ENCODE data around the gene FBXO10.
"Not testable (repeated sequence)": the region's sequence is repeated elsewhere in the genome, so short reads cannot be mapped to it uniquely, and the experiment has no call there.

The FBXO10 gene

GRCh38 chr9:37508834-37509206 lies 67.4 kb downstream of the FBXO10 start:
- no peak for DNase-seq

- DNase-seq = no peak
These were observed 67.9 kb downstream of the FBXO10 start for GRCh38 chr9:37508135-37508833.

GRCh38 chr9:37507566-37508134 lies 68.5 kb downstream of the FBXO10 start:
- no peak for DNase-seq

DNA sequence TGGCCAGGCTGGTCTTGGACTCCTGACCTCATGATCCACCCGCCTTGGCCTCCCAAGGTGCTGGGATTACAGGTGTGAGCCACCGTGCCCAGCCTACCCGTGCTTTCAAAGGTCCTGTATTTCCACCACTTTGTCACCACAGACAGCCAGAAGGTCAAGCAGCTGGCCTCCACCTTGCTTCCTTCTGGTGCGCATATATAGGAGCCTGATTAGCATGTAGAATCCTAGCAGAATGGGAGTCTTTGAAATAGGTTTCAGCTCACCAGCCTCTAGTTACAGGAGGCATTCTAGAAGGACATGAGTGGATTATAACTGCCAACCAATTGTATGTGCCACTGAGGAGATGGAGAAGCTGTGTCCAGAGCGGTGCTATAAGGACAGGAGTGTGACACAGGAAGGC lies 71.6 kb downstream of the FBXO10 start:
- DNase-seq = no peak

GRCh38 chr9:37503736-37504135 lies 72.4 kb downstream of the FBXO10 start:
- peak; percentile 32 for DNase-seq

DNA sequence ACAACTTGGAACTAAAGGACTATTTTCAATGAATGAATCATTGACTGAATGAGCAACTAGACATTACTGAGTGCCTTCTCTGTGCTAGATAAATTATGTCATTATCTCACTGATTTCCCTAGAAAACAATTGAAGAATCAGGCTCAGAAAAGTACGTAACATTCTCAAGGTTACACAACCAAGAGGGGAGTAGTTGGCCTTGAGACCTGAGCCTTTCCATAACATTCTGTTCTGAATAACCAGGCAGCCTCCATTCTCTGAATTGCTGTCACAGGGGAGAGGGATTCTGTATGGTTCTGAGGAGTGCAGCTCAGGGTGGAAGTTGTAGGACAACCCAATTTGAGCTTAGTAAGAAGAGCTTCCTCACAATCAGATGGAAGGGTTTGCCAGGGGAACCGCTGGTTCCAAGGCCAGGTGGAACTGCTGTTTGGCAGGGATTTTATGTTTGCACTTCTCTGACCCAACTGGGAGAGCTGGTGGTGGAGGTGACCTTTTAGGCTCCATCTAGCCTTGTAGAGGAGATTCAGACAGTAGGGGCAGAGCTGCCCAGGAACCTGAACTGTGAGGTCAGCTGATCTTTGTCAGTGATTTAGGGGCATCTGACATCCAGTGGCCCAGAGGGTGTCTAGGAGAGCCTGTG lies 74.1 kb downstream of the FBXO10 start:
- DNase-seq = no peak

DNA sequence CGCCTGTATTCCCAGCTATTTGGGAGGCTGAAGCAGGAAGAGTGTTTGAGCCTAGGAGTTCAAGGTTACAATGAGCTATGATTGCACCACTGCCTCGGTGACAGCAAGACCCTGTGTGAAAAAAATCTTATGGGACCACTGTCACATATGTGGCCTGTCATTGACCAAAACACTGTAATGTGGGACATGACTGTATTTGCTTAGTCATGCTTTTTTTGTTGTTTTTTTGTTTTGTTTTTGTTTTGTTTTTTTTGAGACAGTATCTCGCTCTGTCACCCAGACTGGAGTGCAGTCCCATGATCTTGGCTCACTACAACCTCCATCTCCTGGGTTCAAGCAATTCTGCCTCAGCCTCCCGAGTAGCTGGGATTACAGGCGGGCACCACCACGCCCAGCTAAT lies 76.9 kb downstream of the FBXO10 start:
- no peak for DNase-seq

GRCh38 chr9:37498457-37498856 lies 77.7 kb downstream of the FBXO10 start:
- DNase-seq = no peak

DNA sequence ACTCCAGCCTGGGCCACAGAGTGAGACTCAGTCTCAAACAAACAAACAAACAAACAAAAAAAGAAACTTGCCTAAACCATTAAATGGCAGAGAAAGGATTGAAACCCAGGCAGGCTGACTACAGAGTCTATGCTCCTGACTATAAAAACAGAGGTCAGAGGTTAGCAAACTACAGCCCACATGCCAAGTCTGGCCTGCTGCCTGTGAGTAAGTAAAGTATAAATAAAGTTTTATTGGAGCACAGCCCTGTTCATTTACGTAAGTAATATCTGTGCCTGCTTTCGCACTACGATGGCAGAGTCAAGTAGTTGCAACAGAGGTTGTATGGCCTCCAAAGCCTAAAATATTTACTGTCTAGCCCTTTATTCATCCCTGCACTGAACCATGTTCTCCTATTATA lies 78.9 kb downstream of the FBXO10 start:
- no peak for DNase-seq

DNA sequence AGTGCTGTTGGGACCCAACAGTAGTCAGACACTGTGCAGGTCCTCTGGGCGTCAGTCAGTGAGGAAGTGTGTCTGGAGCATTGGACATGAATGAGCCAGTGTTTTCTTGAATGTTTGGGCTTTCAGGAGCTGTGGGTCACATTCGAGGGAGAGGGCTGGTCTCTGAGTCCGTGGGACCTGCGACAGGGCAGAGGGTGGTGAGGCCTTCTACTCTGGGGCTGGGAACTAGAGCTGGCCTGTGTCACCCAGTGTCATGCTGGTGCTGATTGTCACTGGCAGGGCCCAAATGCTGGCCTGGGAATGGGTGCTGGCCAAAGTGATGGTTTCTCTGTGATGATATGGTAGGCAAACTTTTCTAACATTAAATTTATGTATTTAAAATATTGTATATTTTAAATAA lies 80.2 kb downstream of the FBXO10 start:
- DNase-seq = no peak

GRCh38 chr9:37495571-37495970 lies 80.6 kb downstream of the FBXO10 start:
- DNase-seq = no peak

DNA sequence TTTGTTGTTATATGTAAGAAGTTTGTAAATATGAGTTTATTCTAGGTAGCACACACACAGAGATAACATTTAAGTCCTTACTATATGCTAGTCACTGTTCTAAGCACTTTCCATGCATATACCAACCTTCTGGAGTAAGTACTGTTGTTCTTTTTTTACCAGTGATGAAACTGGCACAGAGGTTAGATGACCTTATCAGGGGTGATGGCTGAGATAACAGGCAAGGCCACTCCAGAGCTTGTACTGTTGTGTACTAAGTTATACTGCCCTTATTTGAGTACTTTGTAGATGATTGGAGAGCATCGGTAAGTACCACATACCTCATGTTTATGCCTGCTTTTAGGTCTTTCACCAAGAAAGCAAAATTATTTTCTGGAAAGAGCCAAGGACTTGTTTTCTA lies 84.2 kb downstream of the FBXO10 start:
- no peak for DNase-seq

DNA sequence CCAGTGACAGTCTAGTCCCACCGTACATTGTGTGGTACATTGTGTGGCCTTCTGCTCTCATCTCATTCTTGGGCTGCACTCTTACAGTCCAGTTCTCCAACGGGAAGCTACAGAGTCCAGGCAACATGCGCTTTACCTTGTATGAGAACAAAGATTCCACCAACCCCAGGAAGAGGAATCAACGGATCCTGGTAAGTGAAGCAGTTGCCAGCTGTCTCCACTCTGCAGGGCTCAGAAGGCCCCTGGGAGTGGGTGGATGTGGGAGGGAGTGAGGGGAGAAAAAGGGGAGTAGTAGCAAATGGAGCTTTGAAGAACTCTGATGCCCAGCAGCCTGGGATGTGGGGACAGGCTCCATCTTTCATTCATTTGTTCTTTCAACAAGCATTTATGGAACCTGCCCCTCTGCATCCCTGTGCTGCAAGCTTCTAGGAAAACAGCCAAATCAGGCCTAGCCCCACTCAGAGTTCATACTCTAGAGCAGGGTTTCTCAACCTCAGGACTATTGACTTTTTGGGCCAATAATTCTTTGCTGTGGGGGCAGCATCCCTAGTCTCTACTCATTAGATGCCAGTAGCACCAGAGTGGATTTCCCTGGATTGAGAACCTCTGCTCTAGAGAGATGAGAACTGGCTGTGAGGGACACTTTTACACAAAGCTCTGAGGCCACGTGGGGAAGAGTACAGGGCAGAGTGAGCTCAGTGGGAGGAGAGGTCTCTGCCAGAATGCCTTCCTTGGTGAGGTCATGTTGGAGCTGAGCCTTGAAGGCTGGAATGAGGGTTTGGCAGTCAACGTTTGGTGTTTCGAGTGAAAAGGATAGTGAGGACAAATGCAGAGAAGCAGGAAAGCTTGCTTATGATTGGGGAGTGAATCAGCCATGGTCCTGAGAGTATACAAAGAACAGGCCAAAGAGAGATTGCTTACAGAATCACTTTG lies 89.3 kb downstream of the FBXO10 start:
- no peak for DNase-seq

GRCh38 chr9:37486256-37486615 lies 89.9 kb downstream of the FBXO10 start:
- no peak for DNase-seq

- peak; percentile 99 for DNase-seq
These were observed 90.6 kb downstream of the FBXO10 start, which contains the start of gene POLR1E for GRCh38 chr9:37485389-37486255. POLR1E (plus strand) TSS chr9:37485948; CDS start chr9:37486048, 100 bp downstream.

GRCh38 chr9:37480759-37481158 lies 95.4 kb downstream of the FBXO10 start:
- no peak for DNase-seq

DNA sequence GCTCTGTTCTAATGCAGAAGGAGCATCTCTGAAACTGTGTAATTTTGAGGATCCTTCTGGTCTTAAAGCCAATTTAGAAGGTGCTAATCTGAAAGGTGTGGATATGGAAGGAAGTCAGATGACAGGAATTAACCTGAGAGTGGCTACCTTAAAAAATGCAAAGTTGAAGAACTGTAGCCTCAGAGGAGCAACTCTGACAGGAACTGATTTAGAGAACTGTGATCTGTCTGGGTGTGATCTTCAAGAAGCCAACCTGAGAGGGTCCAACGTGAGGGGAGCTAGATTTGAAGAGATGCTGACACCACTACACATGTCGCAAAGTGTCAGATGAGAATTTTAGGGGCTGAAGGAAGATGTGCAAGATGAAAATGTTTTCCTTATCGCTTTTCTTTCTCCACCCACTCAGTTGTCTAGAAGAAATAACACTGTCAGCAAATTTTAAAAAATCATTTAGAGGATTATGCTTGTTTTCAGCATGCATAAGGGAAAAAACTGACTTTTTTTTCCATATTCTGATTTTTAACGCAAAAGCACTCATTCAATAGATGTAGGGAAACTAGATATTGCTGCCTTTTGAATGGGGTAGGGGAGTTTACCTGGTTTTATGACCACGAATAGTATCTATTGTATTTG lies 98.1 kb downstream of the FBXO10 start:
- not testable (repeated sequence) for DNase-seq

GRCh38 chr9:37477443-37477842 lies 98.7 kb downstream of the FBXO10 start:
- not testable (repeated sequence) for DNase-seq

DNA sequence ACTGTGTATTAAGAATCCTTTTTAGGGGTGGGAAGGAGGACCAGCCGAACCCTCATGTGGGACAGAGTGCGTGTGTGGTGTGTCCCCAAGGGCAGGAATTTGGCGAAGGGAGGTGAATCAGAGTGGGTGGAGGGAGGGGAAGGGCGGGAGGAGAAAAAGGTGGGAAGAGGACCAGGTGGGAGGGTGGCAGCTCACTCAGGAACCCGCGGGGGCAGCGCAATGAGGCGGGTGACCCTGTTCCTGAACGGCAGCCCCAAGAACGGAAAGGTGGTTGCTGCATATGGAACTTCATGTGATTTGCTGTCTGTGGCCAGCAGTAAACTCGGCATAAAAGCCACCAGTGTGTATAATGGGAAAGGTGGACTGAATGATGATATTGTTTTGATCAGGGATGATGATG lies 99.2 kb downstream of the FBXO10 start:
- no peak for DNase-seq

DNA sequence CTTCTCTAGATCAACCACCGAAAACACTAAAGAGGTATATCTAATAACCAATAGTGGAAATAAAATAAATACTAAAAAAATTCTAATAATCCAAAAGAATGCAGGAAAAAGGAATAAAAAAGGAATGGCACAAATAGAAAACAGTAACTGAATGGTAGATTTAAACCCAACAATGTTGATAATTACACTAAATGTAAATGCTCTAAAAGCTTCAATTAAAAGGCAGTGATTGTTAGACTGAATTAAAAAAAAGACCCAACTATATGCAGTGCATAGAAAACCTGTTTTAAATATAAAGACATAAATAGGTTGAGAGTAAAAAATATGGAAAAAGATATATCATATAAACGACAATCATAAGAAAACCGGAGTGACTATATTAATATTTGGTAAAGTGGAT lies 101.7 kb downstream of the FBXO10 start:
- DNase-seq = no peak

DNA sequence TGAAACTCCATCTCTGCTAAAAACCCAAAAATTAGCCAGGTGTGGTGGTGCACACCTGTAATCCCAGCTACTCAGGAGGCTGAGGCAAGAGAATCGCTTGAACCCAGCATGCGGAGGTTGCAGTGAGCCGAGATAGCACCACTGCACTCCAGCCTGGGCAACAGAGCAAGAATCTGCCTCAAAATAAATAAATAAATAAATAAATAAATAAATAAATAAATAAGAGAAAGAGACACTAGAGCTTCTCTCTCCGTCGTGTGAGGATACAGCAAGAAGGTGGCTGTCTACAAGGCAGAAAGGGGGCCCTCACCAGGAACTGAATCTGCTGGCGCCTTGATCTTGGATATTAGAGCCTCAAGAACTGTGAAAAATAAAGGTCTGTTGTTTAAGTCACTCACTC lies 102.2 kb downstream of the FBXO10 start:
- not testable (repeated sequence) for DNase-seq
